ENCODE results near the gene ZNF385B.

ZNF385B gene

DNA sequence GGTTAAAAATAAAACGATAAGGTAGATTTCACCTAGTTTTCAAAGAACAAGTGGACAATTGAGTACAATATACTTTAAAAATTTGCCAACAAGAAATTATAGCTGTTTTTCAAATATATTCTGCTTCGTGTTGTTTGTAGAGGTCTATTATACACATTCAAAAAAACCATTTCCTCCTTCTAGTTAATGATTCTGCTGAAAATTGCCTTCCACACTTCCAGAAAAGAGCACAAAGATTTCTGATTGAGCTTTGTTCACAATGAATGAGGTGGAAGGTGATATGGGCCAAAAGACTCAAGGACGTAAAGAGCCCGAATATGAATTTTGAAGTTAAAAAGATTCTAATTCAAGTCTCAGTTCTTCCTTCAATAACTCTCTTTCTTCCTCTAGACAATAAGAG lies 319.8 kb downstream of the ZNF385B start:
- no peak overlapping the region for H3K4me3 ChIP-seq (replicated peaks; ENCODE audit: low read depth, low read length)
- DNase-seq (ENCODE audit: low read depth): no peak
- TF ChIP-seq, protein P1, sequence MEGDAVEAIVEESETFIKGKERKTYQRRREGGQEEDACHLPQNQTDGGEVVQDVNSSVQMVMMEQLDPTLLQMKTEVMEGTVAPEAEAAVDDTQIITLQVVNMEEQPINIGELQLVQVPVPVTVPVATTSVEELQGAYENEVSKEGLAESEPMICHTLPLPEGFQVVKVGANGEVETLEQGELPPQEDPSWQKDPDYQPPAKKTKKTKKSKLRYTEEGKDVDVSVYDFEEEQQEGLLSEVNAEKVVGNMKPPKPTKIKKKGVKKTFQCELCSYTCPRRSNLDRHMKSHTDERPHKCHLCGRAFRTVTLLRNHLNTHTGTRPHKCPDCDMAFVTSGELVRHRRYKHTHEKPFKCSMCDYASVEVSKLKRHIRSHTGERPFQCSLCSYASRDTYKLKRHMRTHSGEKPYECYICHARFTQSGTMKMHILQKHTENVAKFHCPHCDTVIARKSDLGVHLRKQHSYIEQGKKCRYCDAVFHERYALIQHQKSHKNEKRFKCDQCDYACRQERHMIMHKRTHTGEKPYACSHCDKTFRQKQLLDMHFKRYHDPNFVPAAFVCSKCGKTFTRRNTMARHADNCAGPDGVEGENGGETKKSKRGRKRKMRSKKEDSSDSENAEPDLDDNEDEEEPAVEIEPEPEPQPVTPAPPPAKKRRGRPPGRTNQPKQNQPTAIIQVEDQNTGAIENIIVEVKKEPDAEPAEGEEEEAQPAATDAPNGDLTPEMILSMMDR (IDR thresholded peaks at IDR 0.05; ENCODE audit: low read length, missing control alignments): no peak

DNA sequence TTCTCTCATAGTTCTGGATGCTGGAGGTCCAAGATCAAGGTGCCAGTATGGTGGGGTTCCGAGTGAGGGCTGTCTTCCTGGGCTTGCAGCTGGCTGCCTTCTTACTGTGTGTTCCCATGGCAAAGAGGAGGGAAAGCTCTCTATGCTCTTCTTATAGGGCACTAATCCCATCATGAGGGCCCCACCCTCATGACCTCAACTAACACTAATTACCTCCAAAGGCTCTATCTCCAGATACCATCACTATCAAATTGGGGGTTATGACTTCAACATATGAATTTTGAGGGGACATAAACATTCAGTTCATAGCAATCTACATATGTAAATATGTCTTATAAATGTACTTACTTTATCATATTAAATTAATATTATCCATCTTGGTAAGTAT lies 322.3 kb downstream of the ZNF385B start:
- no peak for DNase-seq (ENCODE audit: low read depth)
- TF ChIP-seq, protein P1 (IDR thresholded peaks at IDR 0.05; ENCODE audit: low read length, missing control alignments): no peak
- H3K4me3 ChIP-seq (replicated peaks; ENCODE audit: low read depth, low read length): no peak overlapping the region

- H3K4me3 ChIP-seq (replicated peaks; ENCODE audit: low read depth, low read length): no peak overlapping the region
- TF ChIP-seq, protein P1 (IDR thresholded peaks at IDR 0.05; ENCODE audit: low read length, missing control alignments): no peak
- peak; percentile 3 for DNase-seq (ENCODE audit: low read depth)
Observed at GRCh38 chr2:179538406-179539123, 322.8 kb downstream of the ZNF385B start.

DNA sequence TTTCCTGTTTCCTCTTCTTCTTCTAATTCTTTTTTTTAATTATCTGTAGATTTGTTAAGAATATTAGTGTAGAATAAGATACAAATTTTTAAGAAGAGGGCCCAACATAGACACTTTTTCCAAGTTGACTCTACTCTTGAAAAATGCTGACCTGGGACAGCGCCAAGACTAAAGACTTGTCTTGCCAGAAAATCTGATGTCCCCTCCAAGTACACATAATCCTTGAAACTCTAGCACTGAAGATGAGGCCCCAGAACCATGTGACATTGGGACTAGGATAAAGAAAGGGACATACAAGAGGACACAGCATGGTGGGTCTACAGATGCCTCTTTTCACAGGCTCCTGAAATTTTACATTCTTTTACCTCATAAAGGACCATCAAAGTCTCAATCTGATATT lies 325.2 kb downstream of the ZNF385B start:
- H3K4me3 ChIP-seq (replicated peaks; ENCODE audit: low read depth, low read length): no peak overlapping the region
- TF ChIP-seq, protein P1 (IDR thresholded peaks at IDR 0.05; ENCODE audit: low read length, missing control alignments): no peak
- peak; percentile 13 for DNase-seq (ENCODE audit: low read depth)

DNA sequence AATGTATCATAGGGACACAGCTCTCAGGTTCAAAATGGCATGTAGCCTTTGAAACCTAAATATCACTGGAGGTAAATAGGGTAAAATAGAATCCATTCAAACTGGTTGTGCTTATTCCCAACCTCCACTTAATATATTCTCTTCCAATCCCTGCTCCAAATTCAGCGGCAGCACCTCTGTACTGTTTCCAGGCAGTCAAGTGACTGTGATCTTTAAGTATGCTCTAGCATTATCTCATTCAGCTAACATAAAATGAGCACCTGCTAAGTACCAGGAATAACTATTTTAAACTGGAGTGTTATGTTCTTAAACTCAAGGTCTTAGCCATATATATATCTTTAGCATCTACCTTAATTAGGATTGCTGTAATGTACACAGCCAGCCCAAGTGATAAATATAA lies 327.5 kb downstream of the ZNF385B start:
- H3K4me3 ChIP-seq (replicated peaks; ENCODE audit: low read depth, low read length): no peak overlapping the region
- no peak for DNase-seq (ENCODE audit: low read depth)
- TF ChIP-seq, protein P1 (IDR thresholded peaks at IDR 0.05; ENCODE audit: low read length, missing control alignments): no peak

DNA sequence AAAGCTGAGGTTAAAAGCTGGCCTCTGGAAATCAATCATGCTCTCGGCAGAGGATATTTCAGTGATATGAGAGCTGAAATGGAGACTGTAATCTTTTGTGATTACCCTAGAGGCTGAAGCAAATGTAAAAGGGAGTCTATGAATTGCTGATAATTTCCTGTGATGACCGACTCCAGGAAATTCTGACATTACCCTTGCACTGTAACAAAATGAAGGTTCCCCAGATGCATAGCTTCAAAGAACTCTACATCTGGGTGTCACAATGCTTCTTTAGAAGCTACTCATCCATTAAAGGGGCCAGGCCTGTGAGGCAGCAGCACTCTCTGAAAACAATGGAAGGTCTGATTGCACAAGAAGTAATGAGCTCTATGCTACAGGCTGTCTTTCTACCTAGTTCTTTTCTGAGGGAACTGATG lies 328.5 kb downstream of the ZNF385B start:
- TF ChIP-seq, protein P1 (IDR thresholded peaks at IDR 0.05; ENCODE audit: low read length, missing control alignments): no peak

DNA sequence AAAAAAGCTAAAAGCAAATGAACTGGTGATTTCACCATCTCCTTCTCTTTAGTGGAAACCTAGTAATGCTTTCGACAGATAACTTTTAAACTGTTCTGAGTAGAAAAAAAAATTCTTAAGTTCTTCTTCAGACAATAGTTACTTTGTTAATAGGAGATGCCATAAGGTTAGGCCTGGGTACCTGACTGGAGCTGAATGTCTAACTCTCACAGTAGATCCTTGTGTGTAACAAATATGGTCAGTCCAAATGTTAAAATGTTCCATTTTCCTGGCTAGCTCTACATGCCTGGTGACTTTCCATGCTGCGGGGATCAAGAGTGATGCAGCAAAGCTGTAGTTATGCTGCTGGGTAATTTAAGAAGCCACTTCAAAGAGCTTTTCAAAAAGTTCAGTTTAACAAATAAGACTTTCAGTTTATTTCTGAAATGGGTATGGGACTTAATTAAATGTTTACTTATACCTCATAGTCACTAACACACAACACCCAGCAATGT lies 332.8 kb downstream of the ZNF385B start:
- H3K4me3 ChIP-seq (replicated peaks; ENCODE audit: low read depth, low read length): no peak overlapping the region
- DNase-seq (ENCODE audit: low read depth): no peak

More for the DNA sequence above, 328.5 kb downstream of the ZNF385B start:
- H3K4me3 ChIP-seq (replicated peaks; ENCODE audit: low read depth, low read length): no peak overlapping the region
- DNase-seq (ENCODE audit: low read depth): peak; percentile 55

More for the DNA sequence above, 332.8 kb downstream of the ZNF385B start:
- TF ChIP-seq, protein P1 (IDR thresholded peaks at IDR 0.05; ENCODE audit: low read length, missing control alignments): no peak

All from fibroblast of pulmonary artery (primary cell).